Measurements from ENCODE around the gene GAL.

GRCh38 chr11:68657021-68657780 lies 27.1 kb upstream of the GAL start:
- TF ChIP-seq, protein P1, sequence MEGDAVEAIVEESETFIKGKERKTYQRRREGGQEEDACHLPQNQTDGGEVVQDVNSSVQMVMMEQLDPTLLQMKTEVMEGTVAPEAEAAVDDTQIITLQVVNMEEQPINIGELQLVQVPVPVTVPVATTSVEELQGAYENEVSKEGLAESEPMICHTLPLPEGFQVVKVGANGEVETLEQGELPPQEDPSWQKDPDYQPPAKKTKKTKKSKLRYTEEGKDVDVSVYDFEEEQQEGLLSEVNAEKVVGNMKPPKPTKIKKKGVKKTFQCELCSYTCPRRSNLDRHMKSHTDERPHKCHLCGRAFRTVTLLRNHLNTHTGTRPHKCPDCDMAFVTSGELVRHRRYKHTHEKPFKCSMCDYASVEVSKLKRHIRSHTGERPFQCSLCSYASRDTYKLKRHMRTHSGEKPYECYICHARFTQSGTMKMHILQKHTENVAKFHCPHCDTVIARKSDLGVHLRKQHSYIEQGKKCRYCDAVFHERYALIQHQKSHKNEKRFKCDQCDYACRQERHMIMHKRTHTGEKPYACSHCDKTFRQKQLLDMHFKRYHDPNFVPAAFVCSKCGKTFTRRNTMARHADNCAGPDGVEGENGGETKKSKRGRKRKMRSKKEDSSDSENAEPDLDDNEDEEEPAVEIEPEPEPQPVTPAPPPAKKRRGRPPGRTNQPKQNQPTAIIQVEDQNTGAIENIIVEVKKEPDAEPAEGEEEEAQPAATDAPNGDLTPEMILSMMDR (IDR thresholded peaks at IDR 0.05; ENCODE audit: low read depth, low read length, poor library complexity, severe bottlenecking) = no peak
- TF ChIP-seq EZH2phosphoT487 (IDR thresholded peaks at IDR 0.05; ENCODE audit: borderline replicate concordance, low read length) = no peak
